H1 (cell line): ENCODE data around the gene TRPT1. TPM values are rescaled to one million over a fixed set of nuclear protein-coding genes. Genes with fewer than 3 reads are reported as not detected.

Experiments
- CTCF ChIP-seq, 3 experiments: IDR thresholded peaks; 1 replicate in 2 of 3; 2 replicates in 1 of 3; pipeline versions ENCODE4 v1.5.1 to v1.6.1; 2011; ENCODE audit warnings: low read length in 3 of 3, mild to moderate bottlenecking in 3 of 3, inconsistent platforms in 2 of 3, low read depth in 1 of 3, moderate library complexity in 1 of 3; ENCODE audit not compliant: insufficient read depth in 1 of 3; ENCODE audit errors: control extremely low read depth in 1 of 3
- KDM4A ChIP-seq: IDR thresholded peaks from one replicate; pipeline ENCODE4 v1.7.1; 2012; ENCODE audit warnings: low read depth, mild to moderate bottlenecking, moderate library complexity, low read length, inconsistent platforms; ENCODE audit not compliant: severe bottlenecking
- polyA plus RNA-seq, 7 experiments: library from polyadenylated mRNA; depleted of rRNA in 3 of 7; stranded (reverse) in 5 of 7; unstranded in 2 of 7; fragments of >200 nt in 5 of 7; fragments of 200-250 nt in 2 of 7; gene quantifications; 1 replicate in 5 of 7; 2 replicates in 1 of 7; 4 replicates in 1 of 7; pipeline versions ENCODE4 v1.2.1 to v1.2.3, GENCODE V29; 2011 to 2013; ENCODE audit warnings: missing spikeins in 2 of 7, mixed read lengths in 2 of 7
- total RNA-seq: library from RNA; stranded (reverse); fragmentation: NEBNext Ultra II Directional; extraction: Animal tissue kit (Norgen Biotek cat#: 25700); gene quantifications from 2 replicates; pipeline ENCODE4 v1.2.1, GENCODE V29; 2021
- TF ChIP-seq, protein P1 (sequence below): IDR thresholded peaks from 2 replicates; pipeline ENCODE4 v1.6.1; 2012; ENCODE audit warnings: inconsistent platforms

TRPT1 gene
- total and polyA plus RNA-seq, 2 of the 8 experiments (the other 6 are each of a cell fraction or from before 2014, with no cell fraction given): 34.5 to 74.6 TPM

DNA sequence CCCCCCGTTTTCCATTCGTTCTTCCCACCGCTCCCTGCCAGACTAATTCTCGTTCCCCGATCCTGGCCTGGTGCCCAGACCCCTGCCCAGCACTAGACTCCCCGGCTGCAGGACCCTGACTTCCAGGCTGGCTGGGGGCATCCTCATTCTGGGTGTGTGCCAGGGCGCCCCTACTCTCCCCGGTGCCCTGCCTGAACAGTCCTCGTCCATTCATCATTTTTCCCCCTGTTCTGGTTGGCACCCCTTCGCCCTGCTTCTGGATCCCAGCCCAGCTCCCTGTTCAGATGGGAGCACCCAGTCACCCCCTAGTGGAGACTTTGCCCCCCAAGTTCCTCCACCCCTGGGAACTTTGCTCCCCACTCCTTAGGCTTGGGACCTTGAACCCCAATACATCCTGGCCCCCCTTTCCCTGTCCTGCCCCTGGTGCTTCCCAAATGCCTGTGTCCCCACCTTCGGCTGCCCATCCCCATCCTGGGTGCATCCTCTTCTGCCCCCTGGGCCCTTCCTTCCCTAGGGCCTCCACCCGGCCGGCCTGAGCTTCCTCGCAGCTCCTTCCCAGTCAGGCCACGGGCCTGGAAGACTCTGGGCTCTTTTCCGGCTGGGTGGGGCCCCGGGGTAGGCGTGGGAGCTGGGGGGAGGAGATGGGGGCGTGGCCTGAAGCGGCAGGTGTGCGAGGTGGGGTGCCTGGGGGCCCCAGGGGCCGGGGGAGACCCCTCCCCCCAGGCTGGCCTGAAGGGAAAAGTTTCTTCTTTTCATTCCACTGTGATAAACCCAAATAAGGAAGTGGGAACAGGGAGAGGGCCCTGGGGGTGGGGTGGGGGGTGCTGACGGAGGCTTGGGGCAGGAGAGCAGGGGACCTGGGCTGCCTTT lies 26.3 kb upstream of the TRPT1 start (continued):
- TF ChIP-seq CTCF (IDR thresholded peaks at IDR 0.05; ENCODE audit: control extremely low read depth in 1 of 3, insufficient read depth in 1 of 3, low read depth in 1 of 3, low read length in 3 of 3): peak in 1 of 3 experiments; percentile 36; a peak in 1 of 4 replicates
- peak; percentile 21 for TF ChIP-seq KDM4A
- TF ChIP-seq, protein P1, sequence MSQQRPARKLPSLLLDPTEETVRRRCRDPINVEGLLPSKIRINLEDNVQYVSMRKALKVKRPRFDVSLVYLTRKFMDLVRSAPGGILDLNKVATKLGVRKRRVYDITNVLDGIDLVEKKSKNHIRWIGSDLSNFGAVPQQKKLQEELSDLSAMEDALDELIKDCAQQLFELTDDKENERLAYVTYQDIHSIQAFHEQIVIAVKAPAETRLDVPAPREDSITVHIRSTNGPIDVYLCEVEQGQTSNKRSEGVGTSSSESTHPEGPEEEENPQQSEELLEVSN: no peak
